K562 (cell line): ENCODE measurements around the gene RNU1-2. TPM values are rescaled to one million over a fixed set of nuclear protein-coding genes. Genes with fewer than 3 reads are reported as not detected.
A peak's percentile ranks its signal among the peaks of the same experiment; 100 is the strongest.

ENCODE experiments used
- AFF4 ChIP-seq: sonication (generic); formaldehyde crosslinking; IDR thresholded peaks from 2 replicates; pipeline ENCODE4 v1.8.0; 2023; ENCODE audit warnings: mild to moderate bottlenecking, missing genetic modification reagents
- C11orf30 ChIP-seq: fragments of 450-650 bp; IDR thresholded peaks from 2 replicates; pipeline ENCODE4 v1.6.1; 2016; ENCODE audit warnings: low read depth, mild to moderate bottlenecking
- CEBPZ ChIP-seq: fragments of 150-350 bp; IDR thresholded peaks from 2 replicates; pipeline ENCODE4 v1.6.1; 2014; ENCODE audit warnings: low read depth, mild to moderate bottlenecking, low read length, borderline replicate concordance
- DLX4 ChIP-seq: fragments of 250-450 bp; sonication (Bioruptor Pico); IDR thresholded peaks from 2 replicates; pipeline ENCODE4 v1.6.1; 2021; ENCODE audit warnings: mild to moderate bottlenecking
- ESRRA ChIP-seq: fragments of 450-650 bp; IDR thresholded peaks from 2 replicates; pipeline ENCODE4 v1.6.1; 2014; ENCODE audit warnings: low read depth, mild to moderate bottlenecking, moderate library complexity, borderline replicate concordance
- MAFK ChIP-seq: IDR thresholded peaks from 2 replicates; pipeline ENCODE4 v1.6.1; 2011; ENCODE audit warnings: low read length, improper control_type of control experiment
- MCM2 ChIP-seq: fragments of 450-650 bp; IDR thresholded peaks from 2 replicates; pipeline ENCODE4 v1.6.1; 2017; ENCODE audit warnings: low read depth, mild to moderate bottlenecking
- POLR2AphosphoS5 ChIP-seq: IDR thresholded peaks from 2 replicates; pipeline ENCODE4 v1.6.1; 2011; ENCODE audit warnings: mild to moderate bottlenecking, low read depth, low read length, moderate library complexity; ENCODE audit not compliant: control insufficient read depth, insufficient read depth
- SREBF2 ChIP-seq: sonication (generic); formaldehyde crosslinking; IDR thresholded peaks from 2 replicates; pipeline ENCODE4 v1.4.0; 2020; ENCODE audit warnings: mild to moderate bottlenecking, missing genetic modification reagents
- TBP ChIP-seq: optimal IDR thresholded peaks from 2 replicates; pipeline ENCODE3; 2011; ENCODE audit warnings: low read depth, low read length, improper control_type of control experiment
- THRB ChIP-seq: fragments of 450-650 bp; formaldehyde crosslinking; conservative IDR thresholded peaks from 2 replicates; pipeline ENCODE4 v1.4.0; 2022; ENCODE audit warnings: mild to moderate bottlenecking, missing genetic modification characterization
- U2AF2 ChIP-seq: fragments of 200-400 bp; formaldehyde crosslinking; optimal IDR thresholded peaks from 2 replicates; pipeline ENCODE3; 2017; ENCODE audit warnings: low read depth, mild to moderate bottlenecking, low read length
- ZNF121 ChIP-seq: sonication (generic); formaldehyde crosslinking; conservative IDR thresholded peaks from 2 replicates; pipeline ENCODE4 v1.8.0; 2022; ENCODE audit warnings: missing genetic modification reagents
- ZNF354B ChIP-seq: fragments of 250-450 bp; sonication (Bioruptor Pico); IDR thresholded peaks from 2 replicates; pipeline ENCODE4 v1.4.0; 2020
- polyA plus RNA-seq, 8 experiments: library from polyadenylated mRNA; depleted of rRNA in 4 of 8; stranded (reverse) in 5 of 8; unstranded in 3 of 8; fragments of >200 nt; fragmentation: Nextera tagmentation in 2 of 8; fragmentation: Illumina TruSeq in 1 of 8; extraction: Ambion mirVana in 2 of 8; extraction: Trizol in 1 of 8; gene quantifications; 2 replicates each; pipeline versions ENCODE4 v1.2.1 to v1.2.3, GENCODE V29; 2011 to 2014; ENCODE audit warnings: inconsistent platforms in 1 of 8, missing spikeins in 1 of 8
- total RNA-seq, 7 experiments: library from RNA; depleted of rRNA in 6 of 7; stranded (reverse); fragments of >200 nt in 6 of 7; fragmentation: Illumina TruSeq in 2 of 7; extraction: Trizol in 2 of 7; gene quantifications; 2 replicates each; pipeline versions ENCODE4 v1.2.1 to v1.2.3, GENCODE V29; 2011 to 2021; ENCODE audit warnings: low replicate concordance in 1 of 7

RNU1-2 gene
- total and polyA plus RNA-seq, 9 of the 15 experiments (the other 6 are each of a cell fraction or from before 2014, with no cell fraction given), result under 0.01 to 32,823 (median 2,538) TPM; not detected in 4

GRCh38 chr1:16913181-16913832 is 17.5 kb downstream of the RNU1-2 start (continued):
- no peak for TF ChIP-seq SREBF2 (CRISPR knock-in tag)
- no peak for TF ChIP-seq U2AF2
- no peak for TF ChIP-seq POLR2AphosphoS5
- TF ChIP-seq ESRRA, result no peak
- TF ChIP-seq C11orf30, result no peak
- no peak for TF ChIP-seq THRB (CRISPR knock-in tag)
- TF ChIP-seq MCM2, result no peak
- TF ChIP-seq TBP, result no peak
- TF ChIP-seq ZNF121 (CRISPR knock-in tag), result peak; percentile 72
- 0 out of 2 replicates have a peak, but pooled peaks have one; percentile 28 for TF ChIP-seq AFF4 (CRISPR knock-in tag)
- TF ChIP-seq DLX4, result no peak
- no peak for TF ChIP-seq CEBPZ
- no peak for TF ChIP-seq ZNF354B (CRISPR knock-in tag)
- 0 out of 2 replicates have a peak, but pooled peaks have one; percentile 2 for TF ChIP-seq MAFK
